K562 (cell line): ENCODE data around the gene DAZAP1. TPM values are rescaled to one million over a fixed set of nuclear protein-coding genes. Genes with fewer than 3 reads are reported as not detected.

Experiments
- ARNT ChIP-seq, 2 experiments: fragments of 450-650 bp; IDR thresholded peaks; 2 replicates each; pipeline ENCODE4 v1.6.1; 2016; ENCODE audit warnings: mild to moderate bottlenecking in 1 of 2
- ESRRB ChIP-seq: fragments of 250-450 bp; sonication (Bioruptor Pico); IDR thresholded peaks from 2 replicates; pipeline ENCODE4 v1.5.0; 2020; ENCODE audit warnings: mild to moderate bottlenecking, moderate library complexity, borderline replicate concordance
- FOXA3 ChIP-seq, 2 experiments: fragments of 450-650 bp in 1 of 2; sonication (generic) in 1 of 2; formaldehyde crosslinking; IDR thresholded peaks in 1 of 2; conservative IDR thresholded peaks in 1 of 2; 2 replicates each; pipeline versions ENCODE4 v1.4.0 to v1.8.0; 2020 to 2022; ENCODE audit warnings: mild to moderate bottlenecking in 2 of 2, missing genetic modification reagents in 1 of 2
- GABPB2 ChIP-seq: fragments of 250-450 bp; sonication (Bioruptor Pico); conservative IDR thresholded peaks from 2 replicates; pipeline ENCODE4 v1.5.1; 2021; ENCODE audit warnings: mild to moderate bottlenecking
- HIVEP1 ChIP-seq: fragments of 250-450 bp; sonication (Bioruptor Pico); IDR thresholded peaks from 2 replicates; pipeline ENCODE4 v1.4.0; 2020; ENCODE audit warnings: mild to moderate bottlenecking
- KDM1A ChIP-seq, 2 experiments: fragments of 450-650 bp; IDR thresholded peaks; 2 replicates each; pipeline ENCODE4 v1.6.1; 2016; ENCODE audit warnings: mild to moderate bottlenecking in 2 of 2
- KLF1 ChIP-seq: fragments of 450-650 bp; IDR thresholded peaks from 2 replicates; pipeline ENCODE4 v1.6.1; 2016; ENCODE audit warnings: missing genetic modification characterization, missing compliant biosample characterization
- MTA3 ChIP-seq: fragments of 450-650 bp; formaldehyde crosslinking; IDR thresholded peaks from 2 replicates; pipeline ENCODE4 v1.6.1; 2017; ENCODE audit warnings: mild to moderate bottlenecking, borderline replicate concordance
- NFE2 ChIP-seq: IDR thresholded peaks from 2 replicates; pipeline ENCODE4 v1.6.1; 2014; ENCODE audit warnings: antibody characterized with exemption, low read depth
- NFIC ChIP-seq: fragments of 450-650 bp; IDR thresholded peaks from 2 replicates; pipeline ENCODE4 v1.6.1; 2017; ENCODE audit warnings: mild to moderate bottlenecking, inconsistent platforms
- SPI1 ChIP-seq: IDR thresholded peaks from 2 replicates; pipeline ENCODE4 v1.6.1; 2011; ENCODE audit warnings: low read depth, low read length, control low read depth, borderline replicate concordance
- ZFPM2 ChIP-seq: fragments of 250-450 bp; sonication (Bioruptor Pico); IDR thresholded peaks from 2 replicates; pipeline ENCODE4 v1.5.1; 2022; ENCODE audit warnings: mild to moderate bottlenecking
- ZNF311 ChIP-seq: fragments of 250-450 bp; sonication (Bioruptor Pico); IDR thresholded peaks from 2 replicates; pipeline ENCODE4 v1.4.0; 2020; ENCODE audit warnings: mild to moderate bottlenecking, moderate library complexity
- ZNF77 ChIP-seq: fragments of 250-450 bp; sonication (Bioruptor Pico); IDR thresholded peaks from 2 replicates; pipeline ENCODE4 v1.5.0; 2020
- polyA plus RNA-seq, 8 experiments: library from polyadenylated mRNA; depleted of rRNA in 4 of 8; stranded (reverse) in 5 of 8; unstranded in 3 of 8; fragments of >200 nt; fragmentation: Nextera tagmentation in 2 of 8; fragmentation: Illumina TruSeq in 1 of 8; extraction: Ambion mirVana in 2 of 8; extraction: Trizol in 1 of 8; gene quantifications; 2 replicates each; pipeline versions ENCODE4 v1.2.1 to v1.2.3, GENCODE V29; 2011 to 2014; ENCODE audit warnings: inconsistent platforms in 1 of 8, missing spikeins in 1 of 8
- total RNA-seq, 7 experiments: library from RNA; depleted of rRNA in 6 of 7; stranded (reverse); fragments of >200 nt in 6 of 7; fragmentation: Illumina TruSeq in 2 of 7; extraction: Trizol in 2 of 7; gene quantifications; 2 replicates each; pipeline versions ENCODE4 v1.2.1 to v1.2.3, GENCODE V29; 2011 to 2021; ENCODE audit warnings: low replicate concordance in 1 of 7
- TF ChIP-seq, protein P1 (sequence below): fragments of 450-650 bp; formaldehyde crosslinking; IDR thresholded peaks from 2 replicates; pipeline ENCODE4 v1.4.0; 2022; ENCODE audit warnings: missing genetic modification characterization
- TF ChIP-seq, protein P2 (sequence below): fragments of 450-650 bp; IDR thresholded peaks from 2 replicates; pipeline ENCODE4 v1.7.1; 2018; ENCODE audit warnings: mild to moderate bottlenecking, low read depth; ENCODE audit not compliant: partially characterized antibody
- TF ChIP-seq, protein P3 (sequence below): sonication (generic); formaldehyde crosslinking; IDR thresholded peaks from 2 replicates; pipeline ENCODE4 v1.5.0; 2020; ENCODE audit warnings: missing genetic modification reagents
- TF ChIP-seq, protein P4 (sequence below): fragments of 450-650 bp; formaldehyde crosslinking; conservative IDR thresholded peaks from 2 replicates; pipeline ENCODE4 v1.4.0; 2022; ENCODE audit warnings: mild to moderate bottlenecking, missing genetic modification characterization
- TF ChIP-seq, protein P5 (sequence below): sonication (generic); formaldehyde crosslinking; IDR thresholded peaks from 2 replicates; pipeline ENCODE4 v1.8.0; 2023; ENCODE audit warnings: mild to moderate bottlenecking, missing genetic modification reagents

DAZAP1 gene
- total and polyA plus RNA-seq, 9 of the 15 experiments (the other 6 are each of a cell fraction or from before 2014, with no cell fraction given), result 10.8 to 289 (median 142) TPM

DNA sequence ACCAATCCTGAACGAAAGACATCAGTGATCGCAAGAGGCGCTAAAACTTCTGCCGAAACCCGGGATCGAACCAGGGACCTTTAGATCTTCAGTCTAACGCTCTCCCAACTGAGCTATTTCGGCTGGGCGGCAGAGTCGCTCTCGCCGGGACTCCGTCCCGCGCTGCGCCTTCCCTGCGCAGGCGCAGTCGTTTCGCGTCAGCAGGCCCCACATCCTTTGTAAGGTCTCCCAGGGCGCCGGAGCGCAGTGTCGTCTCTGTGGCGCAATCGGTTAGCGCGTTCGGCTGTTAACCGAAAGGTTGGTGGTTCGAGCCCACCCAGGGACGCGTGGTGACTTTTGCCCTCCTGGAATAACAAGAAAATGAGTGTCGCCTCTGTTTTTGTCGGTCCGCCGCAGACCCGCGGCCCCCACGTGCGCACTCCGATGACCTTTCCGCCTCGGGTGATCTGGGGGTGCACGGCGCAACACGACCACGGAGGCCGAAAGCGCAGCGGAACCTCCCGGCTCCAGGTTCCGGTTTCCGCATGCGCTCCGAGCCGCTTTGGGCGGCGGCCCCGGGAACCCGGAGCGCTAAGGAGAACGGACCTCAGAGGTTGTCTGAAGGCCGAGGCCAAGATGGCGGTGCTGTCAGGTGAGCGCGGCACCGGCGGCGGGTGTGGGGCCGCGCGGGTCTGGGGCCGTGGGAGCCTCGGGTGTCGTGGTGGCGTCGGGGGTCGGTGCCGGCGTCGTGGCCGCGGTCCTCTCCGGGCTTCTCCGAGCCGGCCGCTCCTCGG is 23.9 kb upstream of the DAZAP1 start, which contains the start of gene NDUFS7 (continued):
- TF ChIP-seq, protein P1, sequence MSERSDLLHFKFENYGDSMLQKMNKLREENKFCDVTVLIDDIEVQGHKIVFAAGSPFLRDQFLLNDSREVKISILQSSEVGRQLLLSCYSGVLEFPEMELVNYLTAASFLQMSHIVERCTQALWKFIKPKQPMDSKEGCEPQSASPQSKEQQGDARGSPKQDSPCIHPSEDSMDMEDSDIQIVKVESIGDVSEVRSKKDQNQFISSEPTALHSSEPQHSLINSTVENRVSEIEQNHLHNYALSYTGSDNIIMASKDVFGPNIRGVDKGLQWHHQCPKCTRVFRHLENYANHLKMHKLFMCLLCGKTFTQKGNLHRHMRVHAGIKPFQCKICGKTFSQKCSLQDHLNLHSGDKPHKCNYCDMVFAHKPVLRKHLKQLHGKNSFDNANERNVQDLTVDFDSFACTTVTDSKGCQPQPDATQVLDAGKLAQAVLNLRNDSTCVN (CRISPR knock-in tag), result 0 out of 2 replicates have a peak, but pooled peaks have one; percentile 37
- TF ChIP-seq MTA3, result peak; percentile 97
- peak; percentile 93 for TF ChIP-seq ARNT (IDR thresholded peaks at IDR 0.05)
- no peak for TF ChIP-seq SPI1
- TF ChIP-seq, protein P2, sequence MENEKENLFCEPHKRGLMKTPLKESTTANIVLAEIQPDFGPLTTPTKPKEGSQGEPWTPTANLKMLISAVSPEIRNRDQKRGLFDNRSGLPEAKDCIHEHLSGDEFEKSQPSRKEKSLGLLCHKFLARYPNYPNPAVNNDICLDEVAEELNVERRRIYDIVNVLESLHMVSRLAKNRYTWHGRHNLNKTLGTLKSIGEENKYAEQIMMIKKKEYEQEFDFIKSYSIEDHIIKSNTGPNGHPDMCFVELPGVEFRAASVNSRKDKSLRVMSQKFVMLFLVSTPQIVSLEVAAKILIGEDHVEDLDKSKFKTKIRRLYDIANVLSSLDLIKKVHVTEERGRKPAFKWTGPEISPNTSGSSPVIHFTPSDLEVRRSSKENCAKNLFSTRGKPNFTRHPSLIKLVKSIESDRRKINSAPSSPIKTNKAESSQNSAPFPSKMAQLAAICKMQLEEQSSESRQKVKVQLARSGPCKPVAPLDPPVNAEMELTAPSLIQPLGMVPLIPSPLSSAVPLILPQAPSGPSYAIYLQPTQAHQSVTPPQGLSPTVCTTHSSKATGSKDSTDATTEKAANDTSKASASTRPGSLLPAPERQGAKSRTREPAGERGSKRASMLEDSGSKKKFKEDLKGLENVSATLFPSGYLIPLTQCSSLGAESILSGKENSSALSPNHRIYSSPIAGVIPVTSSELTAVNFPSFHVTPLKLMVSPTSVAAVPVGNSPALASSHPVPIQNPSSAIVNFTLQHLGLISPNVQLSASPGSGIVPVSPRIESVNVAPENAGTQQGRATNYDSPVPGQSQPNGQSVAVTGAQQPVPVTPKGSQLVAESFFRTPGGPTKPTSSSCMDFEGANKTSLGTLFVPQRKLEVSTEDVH, result peak; percentile 84
- TF ChIP-seq KLF1 (tag), result 0 out of 2 replicates have a peak, but pooled peaks have one; percentile 50
- no peak; the same call in 1 of the 2 replicates for TF ChIP-seq ZNF311
- TF ChIP-seq HIVEP1, result 0 out of 2 replicates have a peak, but pooled peaks have one; percentile 8
- no peak for TF ChIP-seq ZNF77
- TF ChIP-seq NFE2, result peak; percentile 36
- TF ChIP-seq NFIC, result peak; percentile 80
- TF ChIP-seq GABPB2, result no peak
- peak; percentile 3 to 26; a peak in 1 of 4 replicates for TF ChIP-seq FOXA3 (CRISPR knock-in tag; conservative IDR thresholded peaks at IDR 0.05 in 1 of 2, IDR thresholded peaks at IDR 0.05 in 1 of 2)
- no peak for TF ChIP-seq ESRRB (CRISPR knock-in tag)
- TF ChIP-seq, protein P3, sequence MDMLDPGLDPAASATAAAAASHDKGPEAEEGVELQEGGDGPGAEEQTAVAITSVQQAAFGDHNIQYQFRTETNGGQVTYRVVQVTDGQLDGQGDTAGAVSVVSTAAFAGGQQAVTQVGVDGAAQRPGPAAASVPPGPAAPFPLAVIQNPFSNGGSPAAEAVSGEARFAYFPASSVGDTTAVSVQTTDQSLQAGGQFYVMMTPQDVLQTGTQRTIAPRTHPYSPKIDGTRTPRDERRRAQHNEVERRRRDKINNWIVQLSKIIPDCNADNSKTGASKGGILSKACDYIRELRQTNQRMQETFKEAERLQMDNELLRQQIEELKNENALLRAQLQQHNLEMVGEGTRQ (CRISPR knock-in tag), result peak; percentile 62
- TF ChIP-seq KDM1A (IDR thresholded peaks at IDR 0.05), result peak in 1 of 2 experiments; percentile 70; a peak in 2 of 4 replicates
- TF ChIP-seq, protein P4, sequence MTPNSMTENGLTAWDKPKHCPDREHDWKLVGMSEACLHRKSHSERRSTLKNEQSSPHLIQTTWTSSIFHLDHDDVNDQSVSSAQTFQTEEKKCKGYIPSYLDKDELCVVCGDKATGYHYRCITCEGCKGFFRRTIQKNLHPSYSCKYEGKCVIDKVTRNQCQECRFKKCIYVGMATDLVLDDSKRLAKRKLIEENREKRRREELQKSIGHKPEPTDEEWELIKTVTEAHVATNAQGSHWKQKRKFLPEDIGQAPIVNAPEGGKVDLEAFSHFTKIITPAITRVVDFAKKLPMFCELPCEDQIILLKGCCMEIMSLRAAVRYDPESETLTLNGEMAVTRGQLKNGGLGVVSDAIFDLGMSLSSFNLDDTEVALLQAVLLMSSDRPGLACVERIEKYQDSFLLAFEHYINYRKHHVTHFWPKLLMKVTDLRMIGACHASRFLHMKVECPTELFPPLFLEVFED (CRISPR knock-in tag), result peak; percentile 54; the same call in 1 of the 2 replicates
- TF ChIP-seq, protein P5, sequence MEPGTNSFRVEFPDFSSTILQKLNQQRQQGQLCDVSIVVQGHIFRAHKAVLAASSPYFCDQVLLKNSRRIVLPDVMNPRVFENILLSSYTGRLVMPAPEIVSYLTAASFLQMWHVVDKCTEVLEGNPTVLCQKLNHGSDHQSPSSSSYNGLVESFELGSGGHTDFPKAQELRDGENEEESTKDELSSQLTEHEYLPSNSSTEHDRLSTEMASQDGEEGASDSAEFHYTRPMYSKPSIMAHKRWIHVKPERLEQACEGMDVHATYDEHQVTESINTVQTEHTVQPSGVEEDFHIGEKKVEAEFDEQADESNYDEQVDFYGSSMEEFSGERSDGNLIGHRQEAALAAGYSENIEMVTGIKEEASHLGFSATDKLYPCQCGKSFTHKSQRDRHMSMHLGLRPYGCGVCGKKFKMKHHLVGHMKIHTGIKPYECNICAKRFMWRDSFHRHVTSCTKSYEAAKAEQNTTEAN (CRISPR knock-in tag), result peak; percentile 88
- TF ChIP-seq ZFPM2 (CRISPR knock-in tag), result 0 out of 2 replicates have a peak, but pooled peaks have one; percentile 36
